Measurements from ENCODE around the gene INHBC.
"Not testable (repeated sequence)": the region's sequence is repeated elsewhere in the genome, so short reads cannot be mapped to it uniquely, and the experiment has no call there.

INHBC gene

DNA sequence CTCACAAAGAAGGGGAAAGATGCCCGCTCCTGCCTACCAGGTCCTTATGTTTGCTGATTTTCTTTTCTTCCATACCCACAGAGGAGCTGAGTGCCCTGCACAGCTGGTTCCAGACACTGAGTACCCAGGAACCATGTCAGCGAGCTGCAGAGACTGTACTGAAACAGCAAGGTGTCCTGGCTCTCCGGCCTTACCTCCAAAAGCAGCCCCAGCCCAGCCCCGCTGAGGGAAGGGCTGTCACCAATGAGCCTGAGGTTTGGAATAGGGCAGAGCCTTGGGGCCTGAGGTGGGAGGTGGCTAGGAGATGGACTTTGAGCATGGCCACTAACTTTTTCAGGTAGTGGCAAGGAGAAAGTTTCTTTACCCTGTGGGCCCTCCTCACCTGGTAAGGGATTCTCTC is 55.5 kb downstream of the INHBC start:
- H3K4me1 ChIP-seq = peaks cover 3% of the 10 kb centered on the region
- H3K36me3 ChIP-seq (ENCODE audit: control insufficient read depth, insufficient read depth, low read length) = no peaks in the 10 kb centered on the region
- no peak overlapping the region for H3K27ac ChIP-seq
- no peak overlapping the region for H3K4me3 ChIP-seq (ENCODE audit: low read depth, low read length)
- TF ChIP-seq, protein P1, sequence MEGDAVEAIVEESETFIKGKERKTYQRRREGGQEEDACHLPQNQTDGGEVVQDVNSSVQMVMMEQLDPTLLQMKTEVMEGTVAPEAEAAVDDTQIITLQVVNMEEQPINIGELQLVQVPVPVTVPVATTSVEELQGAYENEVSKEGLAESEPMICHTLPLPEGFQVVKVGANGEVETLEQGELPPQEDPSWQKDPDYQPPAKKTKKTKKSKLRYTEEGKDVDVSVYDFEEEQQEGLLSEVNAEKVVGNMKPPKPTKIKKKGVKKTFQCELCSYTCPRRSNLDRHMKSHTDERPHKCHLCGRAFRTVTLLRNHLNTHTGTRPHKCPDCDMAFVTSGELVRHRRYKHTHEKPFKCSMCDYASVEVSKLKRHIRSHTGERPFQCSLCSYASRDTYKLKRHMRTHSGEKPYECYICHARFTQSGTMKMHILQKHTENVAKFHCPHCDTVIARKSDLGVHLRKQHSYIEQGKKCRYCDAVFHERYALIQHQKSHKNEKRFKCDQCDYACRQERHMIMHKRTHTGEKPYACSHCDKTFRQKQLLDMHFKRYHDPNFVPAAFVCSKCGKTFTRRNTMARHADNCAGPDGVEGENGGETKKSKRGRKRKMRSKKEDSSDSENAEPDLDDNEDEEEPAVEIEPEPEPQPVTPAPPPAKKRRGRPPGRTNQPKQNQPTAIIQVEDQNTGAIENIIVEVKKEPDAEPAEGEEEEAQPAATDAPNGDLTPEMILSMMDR (IDR thresholded peaks at IDR 0.05) = no peak
- H3K9me3 ChIP-seq (ENCODE audit: control insufficient read depth, low read length) = no peaks in the 10 kb centered on the region
- H3K9ac ChIP-seq = no peak overlapping the region
- H3K4me2 ChIP-seq (ENCODE audit: low read length) = no peak overlapping the region
- H2AFZ ChIP-seq = no peak overlapping the region
- H3K79me2 ChIP-seq = peaks cover 8% of the 10 kb centered on the region
- no peaks in the 10 kb centered on the region for H3K27me3 ChIP-seq (ENCODE audit: control insufficient read depth, insufficient read depth, low read length)

DNA sequence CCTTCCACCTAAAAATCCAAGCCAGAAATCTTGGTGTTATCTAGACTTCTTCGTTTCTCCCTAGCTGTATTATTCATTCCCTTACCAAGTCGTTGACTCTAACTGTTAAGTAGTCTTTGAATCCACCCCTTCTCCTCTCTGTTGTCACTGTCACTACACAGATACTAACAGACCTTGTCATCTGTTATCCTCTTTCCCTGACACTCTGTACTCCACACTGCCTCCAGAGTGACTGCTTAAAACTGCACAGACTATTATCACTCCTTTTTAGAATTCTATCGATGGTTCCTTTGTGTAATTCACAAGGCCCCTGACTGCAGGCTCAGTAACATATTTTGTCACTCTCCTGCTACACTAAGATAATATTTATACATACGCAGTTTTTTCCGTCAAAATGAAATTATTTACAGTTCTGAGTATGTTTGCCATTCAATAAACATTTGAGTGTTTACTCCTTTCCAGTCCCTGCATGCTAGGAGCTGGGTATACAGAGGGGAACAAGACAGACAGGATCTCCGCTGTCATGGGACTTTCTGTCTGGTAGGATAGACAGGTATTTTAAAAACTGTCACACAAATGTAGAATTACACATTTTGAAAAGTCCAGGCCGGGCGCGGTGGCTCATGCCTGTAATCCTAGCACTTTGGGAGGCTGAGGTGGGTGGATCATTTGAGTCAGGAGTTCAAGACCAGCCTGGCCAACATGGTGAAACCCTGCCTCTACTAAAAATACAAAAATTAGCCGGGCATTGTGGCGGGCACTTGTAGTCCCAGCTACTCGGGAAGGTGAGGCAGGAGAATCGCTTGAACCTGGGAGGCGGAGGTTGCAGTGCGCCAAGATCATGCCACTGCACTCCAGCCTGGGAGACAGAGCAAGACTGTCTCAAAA is 57.1 kb downstream of the INHBC start:
- Histone ChIP-seq H3K4me2 (ENCODE audit: low read length) (no peak overlapping the region), H3K79me2 (peaks cover 8% of the 10 kb centered on the region), H3K36me3 (ENCODE audit: control insufficient read depth, insufficient read depth, low read length) (no peaks in the 10 kb centered on the region), H3K9me3 (ENCODE audit: control insufficient read depth, low read length) (no peaks in the 10 kb centered on the region), H3K27ac (no peak overlapping the region), H3K4me1 (peaks cover 3% of the 10 kb centered on the region), H3K9ac (no peak overlapping the region), H3K27me3 (ENCODE audit: control insufficient read depth, insufficient read depth, low read length) (no peaks in the 10 kb centered on the region), H3K4me3 (ENCODE audit: low read depth, low read length) (no peak overlapping the region), H2AFZ (no peak overlapping the region)
- TF ChIP-seq, protein P1 (IDR thresholded peaks at IDR 0.05) = no peak

DNA sequence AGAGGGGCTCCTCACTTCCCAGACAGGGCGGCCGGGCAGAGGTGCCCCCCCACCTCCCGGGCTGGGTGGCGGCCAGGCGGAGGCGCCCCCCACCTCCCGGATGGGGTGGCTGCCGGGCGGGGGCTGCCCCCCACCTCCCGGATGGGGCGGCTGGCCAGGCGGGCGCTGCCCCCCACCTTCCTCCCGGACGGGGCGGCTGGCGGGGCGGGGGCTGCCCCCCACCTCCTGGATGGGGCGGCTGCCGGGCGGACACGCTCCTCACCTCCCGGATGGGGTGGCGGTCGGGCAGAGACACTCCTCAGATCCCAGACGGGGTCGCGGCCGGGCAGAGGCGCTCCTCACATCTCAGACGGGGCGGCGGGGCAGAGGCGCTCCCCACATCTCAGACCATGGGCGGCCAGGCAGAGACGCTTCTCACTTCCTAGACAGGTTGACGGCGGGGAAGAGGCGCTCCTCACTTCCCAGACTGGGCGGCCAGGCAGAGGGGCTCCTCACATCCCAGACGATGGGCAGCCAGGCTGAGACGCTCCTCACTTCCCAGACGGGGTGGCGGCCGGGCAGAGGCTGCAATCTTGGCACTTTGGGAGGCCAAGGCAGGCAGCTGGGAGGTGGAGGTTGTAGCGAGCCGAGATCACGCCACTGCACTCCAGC is 60.6 kb downstream of the INHBC start:
- H2AFZ ChIP-seq, H3K9ac ChIP-seq: not testable (repeated sequence)

DNA sequence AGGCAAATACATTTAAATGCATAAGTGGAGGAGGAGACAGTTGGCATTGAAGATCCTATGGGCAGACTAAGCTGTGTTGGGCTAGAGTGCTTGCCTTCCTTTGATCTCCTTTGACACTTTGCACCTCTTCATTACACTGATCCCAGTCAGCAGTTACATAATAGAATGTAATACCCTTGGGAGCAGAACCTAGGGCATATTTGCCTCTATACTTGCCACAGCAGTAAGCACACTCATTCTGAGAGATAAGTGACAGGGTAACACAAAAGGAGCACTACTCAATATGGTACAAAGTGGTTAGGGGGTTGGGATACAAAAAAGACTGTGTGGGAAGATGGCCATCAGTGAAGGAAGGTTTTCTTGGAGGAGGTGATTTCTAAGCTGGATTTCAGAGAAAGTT is 62.2 kb downstream of the INHBC start:
- TF ChIP-seq, protein P1 (IDR thresholded peaks at IDR 0.05) = no peak
- H3K4me3 ChIP-seq (ENCODE audit: low read depth, low read length) = no peak overlapping the region
- H3K9me3 ChIP-seq (ENCODE audit: control insufficient read depth, low read length) = no peaks in the 10 kb centered on the region
- H3K9ac ChIP-seq = no peak overlapping the region
- no peaks in the 10 kb centered on the region for H3K36me3 ChIP-seq (ENCODE audit: control insufficient read depth, insufficient read depth, low read length)
- no peaks in the 10 kb centered on the region for H3K4me1 ChIP-seq
- no peak overlapping the region for H3K27ac ChIP-seq
- H3K79me2 ChIP-seq = peaks cover 7% of the 10 kb centered on the region
- no peaks in the 10 kb centered on the region for H3K27me3 ChIP-seq (ENCODE audit: control insufficient read depth, insufficient read depth, low read length)
- H3K4me2 ChIP-seq (ENCODE audit: low read length) = no peak overlapping the region
- H2AFZ ChIP-seq = no peak overlapping the region

More for the DNA sequence above, 60.6 kb downstream of the INHBC start:
- not testable (repeated sequence) for H3K4me1 ChIP-seq; H3K9me3 ChIP-seq (ENCODE audit: control insufficient read depth, low read length); H3K79me2 ChIP-seq; H3K27ac ChIP-seq; H3K27me3 ChIP-seq (ENCODE audit: control insufficient read depth, insufficient read depth, low read length); H3K4me3 ChIP-seq (ENCODE audit: low read depth, low read length); H3K4me2 ChIP-seq (ENCODE audit: low read length); H3K36me3 ChIP-seq (ENCODE audit: control insufficient read depth, insufficient read depth, low read length)

DNA sequence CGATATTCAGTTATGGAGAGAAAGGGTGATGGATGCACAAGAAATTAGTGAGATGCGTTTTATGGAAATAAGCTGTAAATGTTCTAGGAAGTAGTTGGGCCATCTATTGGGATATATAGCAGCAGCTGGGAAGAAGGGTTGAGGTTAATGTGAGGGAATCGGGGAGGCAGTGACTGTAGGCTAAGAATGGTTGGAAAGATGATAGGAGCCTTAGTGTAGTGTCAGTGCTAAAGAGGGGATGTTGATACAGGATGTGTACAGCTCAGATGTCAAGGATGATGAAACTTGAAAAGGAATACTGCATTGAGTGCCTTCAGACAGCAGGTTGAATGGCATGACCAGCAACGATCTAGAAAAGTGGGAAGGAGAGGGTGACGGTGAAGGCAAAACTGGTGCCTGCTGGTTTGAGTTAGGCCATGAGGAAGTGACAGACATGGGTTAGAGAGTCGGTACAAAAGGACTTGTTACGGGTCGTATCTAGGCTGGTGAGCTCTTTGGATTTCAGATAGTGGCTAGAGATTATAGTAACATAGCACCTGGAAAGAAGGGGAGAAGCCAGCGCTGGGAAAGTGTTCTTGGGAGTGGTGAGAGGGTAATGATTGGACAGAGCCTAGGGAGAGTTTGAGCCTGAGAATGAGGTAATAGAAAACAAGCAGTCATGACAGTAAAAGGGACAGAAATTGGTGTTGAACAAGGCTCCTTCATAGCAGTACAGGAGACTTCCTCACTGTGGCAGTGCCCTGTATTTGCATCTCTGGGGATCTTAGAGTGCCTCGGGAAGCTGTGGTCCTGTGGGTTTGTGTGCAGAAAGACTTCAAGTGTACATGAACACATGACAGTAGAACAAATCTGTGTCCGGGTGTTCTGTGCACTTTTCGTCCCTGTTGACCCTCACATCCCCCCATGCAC is 62.9 kb downstream of the INHBC start:
- no peak overlapping the region for H3K27ac ChIP-seq
- no peak overlapping the region for H3K4me2 ChIP-seq (ENCODE audit: low read length)
- TF ChIP-seq, protein P1 (IDR thresholded peaks at IDR 0.05) = no peak
- H2AFZ ChIP-seq = no peak overlapping the region
- no peaks in the 10 kb centered on the region for H3K4me1 ChIP-seq
- no peaks in the 10 kb centered on the region for H3K27me3 ChIP-seq (ENCODE audit: control insufficient read depth, insufficient read depth, low read length)
- H3K9ac ChIP-seq = no peak overlapping the region
- peaks cover 7% of the 10 kb centered on the region for H3K79me2 ChIP-seq
- no peak overlapping the region for H3K4me3 ChIP-seq (ENCODE audit: low read depth, low read length)
- no peaks in the 10 kb centered on the region for H3K9me3 ChIP-seq (ENCODE audit: control insufficient read depth, low read length)
- no peaks in the 10 kb centered on the region for H3K36me3 ChIP-seq (ENCODE audit: control insufficient read depth, insufficient read depth, low read length)
